K562 (cell line): ENCODE measurements around the gene MRPL40. TPM values are rescaled to one million over a fixed set of nuclear protein-coding genes. Genes with fewer than 3 reads are reported as not detected.

ENCODE experiments used
- AFF4 ChIP-seq: sonication (generic); formaldehyde crosslinking; IDR thresholded peaks from 2 replicates; pipeline ENCODE4 v1.8.0; 2023; ENCODE audit warnings: mild to moderate bottlenecking, missing genetic modification reagents
- ARID3A ChIP-seq: IDR thresholded peaks from 2 replicates; pipeline ENCODE4 v1.6.1; 2012; ENCODE audit warnings: low read depth, low read length, improper control_type of control experiment, borderline replicate concordance
- ATF1 ChIP-seq, 2 experiments: fragments of 450-650 bp in 1 of 2; IDR thresholded peaks; 2 replicates each; pipeline ENCODE4 v1.6.1; 2016; ENCODE audit warnings: missing compliant biosample characterization in 1 of 2, missing genetic modification characterization in 1 of 2
- BACH1 ChIP-seq: fragments of 200-800 bp; sonication (Bioruptor generic); IDR thresholded peaks from 2 replicates; pipeline ENCODE4 v1.6.1; 2016; ENCODE audit warnings: missing genetic modification characterization, missing compliant biosample characterization
- CREB5 ChIP-seq: fragments of 250-450 bp; sonication (Bioruptor Pico); IDR thresholded peaks from 2 replicates; pipeline ENCODE4 v1.5.0; 2020; ENCODE audit warnings: mild to moderate bottlenecking
- ELF4 ChIP-seq: fragments of 450-650 bp; formaldehyde crosslinking; IDR thresholded peaks from 2 replicates; pipeline ENCODE4 v1.4.0; 2022; ENCODE audit warnings: missing genetic modification characterization
- EP300 ChIP-seq: IDR thresholded peaks from 2 replicates; pipeline ENCODE4 v1.6.1; 2012; ENCODE audit warnings: low read length, improper control_type of control experiment
- HDAC6 ChIP-seq: IDR thresholded peaks from 2 replicates; pipeline ENCODE4 v1.6.1; 2012; ENCODE audit warnings: low read depth, mild to moderate bottlenecking, control low read depth, inconsistent platforms, low read length, moderate library complexity
- MED1 ChIP-seq: sonication (generic); formaldehyde crosslinking; IDR thresholded peaks from 2 replicates; pipeline ENCODE4 v1.8.1; 2023; ENCODE audit warnings: missing genetic modification reagents, borderline replicate concordance
- NFIX ChIP-seq: fragments of 250-450 bp; sonication (Bioruptor Pico); IDR thresholded peaks from 2 replicates; pipeline ENCODE4 v1.4.0; 2020; ENCODE audit warnings: low read depth, mild to moderate bottlenecking, moderate library complexity
- POLR2A ChIP-seq: fragments of 450-650 bp; conservative IDR thresholded peaks from 2 replicates; pipeline ENCODE4 v1.6.1; 2016
- RB1 ChIP-seq: fragments of 450-650 bp; IDR thresholded peaks from 2 replicates; pipeline ENCODE4 v1.6.1; 2017; ENCODE audit warnings: low read depth, mild to moderate bottlenecking
- RBM34 ChIP-seq: fragments of 200-400 bp; formaldehyde crosslinking; IDR thresholded peaks from 2 replicates; pipeline ENCODE4 v1.6.1; 2018; ENCODE audit warnings: low read length, borderline replicate concordance; ENCODE audit not compliant: insufficient read depth
- TAL1 ChIP-seq: fragments of 450-650 bp; IDR thresholded peaks from 2 replicates; pipeline ENCODE4 v1.6.1; 2016; ENCODE audit warnings: mild to moderate bottlenecking
- ZBTB11 ChIP-seq, 3 experiments: fragments of 200-800 bp in 1 of 3; fragments of 250-450 bp in 1 of 3; fragments of 450-650 bp in 1 of 3; sonication (Bioruptor Pico) in 1 of 3; sonication (Bioruptor generic) in 1 of 3; formaldehyde crosslinking in 1 of 3; IDR thresholded peaks; 2 replicates each; pipeline versions ENCODE4 v1.6.1 to v1.8.0; 2016 to 2022; ENCODE audit warnings: mild to moderate bottlenecking in 2 of 3, missing genetic modification characterization in 2 of 3, missing compliant biosample characterization in 1 of 3, moderate library complexity in 1 of 3
- ZNF124 ChIP-seq: sonication (generic); formaldehyde crosslinking; IDR thresholded peaks from 2 replicates; pipeline ENCODE4 v1.8.1; 2022; ENCODE audit warnings: missing genetic modification reagents
- polyA plus RNA-seq, 8 experiments: library from polyadenylated mRNA; depleted of rRNA in 4 of 8; stranded (reverse) in 5 of 8; unstranded in 3 of 8; fragments of >200 nt; fragmentation: Nextera tagmentation in 2 of 8; fragmentation: Illumina TruSeq in 1 of 8; extraction: Ambion mirVana in 2 of 8; extraction: Trizol in 1 of 8; gene quantifications; 2 replicates each; pipeline versions ENCODE4 v1.2.1 to v1.2.3, GENCODE V29; 2011 to 2014; ENCODE audit warnings: inconsistent platforms in 1 of 8, missing spikeins in 1 of 8
- total RNA-seq, 7 experiments: library from RNA; depleted of rRNA in 6 of 7; stranded (reverse); fragments of >200 nt in 6 of 7; fragmentation: Illumina TruSeq in 2 of 7; extraction: Trizol in 2 of 7; gene quantifications; 2 replicates each; pipeline versions ENCODE4 v1.2.1 to v1.2.3, GENCODE V29; 2011 to 2021; ENCODE audit warnings: low replicate concordance in 1 of 7

Gene MRPL40
- total and polyA plus RNA-seq, 9 of the 15 experiments (the other 6 are each of a cell fraction or from before 2014, with no cell fraction given) = 132 to 652 (median 208) TPM

GRCh38 chr22:19463491-19464469 is 31.4 kb downstream of the MRPL40 start (continued):
- TF ChIP-seq EP300 = no peak
- TF ChIP-seq ARID3A = peak; percentile 57; the same call in 1 of the 2 replicates
- no peak for TF ChIP-seq BACH1 (tag)
- TF ChIP-seq MED1 (CRISPR knock-in tag) = no peak
- no peak for TF ChIP-seq ATF1 (CRISPR knock-in tag; IDR thresholded peaks at IDR 0.05)
- no peak for TF ChIP-seq ATF1 (tag; IDR thresholded peaks at IDR 0.05)
- no peak for TF ChIP-seq NFIX
- TF ChIP-seq POLR2A = no peak; the same call in 1 of the 2 replicates
- no peak for TF ChIP-seq ZBTB11 (CRISPR knock-in tag; IDR thresholded peaks at IDR 0.05)
- TF ChIP-seq AFF4 = no peak
- TF ChIP-seq ZNF124 = no peak
- no peak for TF ChIP-seq RB1
- no peak for TF ChIP-seq TAL1
- TF ChIP-seq HDAC6 = 0 out of 2 replicates have a peak, but pooled peaks have one; percentile 53
- no peak for TF ChIP-seq RBM34
- TF ChIP-seq ELF4 = no peak; the same call in 1 of the 2 replicates
- no peak for TF ChIP-seq CREB5 (CRISPR knock-in tag)
